ENCODE data around the gene ESR2.

Gene ESR2

GRCh38 chr14:64292197-64292596, 2.0 kb downstream of the ESR2 start:
- Histone ChIP-seq H3K27ac (no peak overlapping the region), H3K27me3 (ENCODE audit: insufficient read depth, low read depth) (no peaks in the 10 kb centered on the region), H2AFZ (ENCODE audit: low read depth) (no peak overlapping the region), H4K20me1 (ENCODE audit: insufficient read depth) (no peaks in the 10 kb centered on the region), H3K36me3 (ENCODE audit: insufficient read depth) (no peaks in the 10 kb centered on the region), H3K4me1 (ENCODE audit: low read depth, poor library complexity, severe bottlenecking) (peaks cover 17% of the 10 kb centered on the region), H3K4me3 (IDR thresholded peaks at IDR 0.05; ENCODE audit: insufficient read depth, low read depth, low read length) (no peak overlapping the region), H3K4me2 (no peak overlapping the region), H3K79me2 (ENCODE audit: insufficient read depth, low read depth) (no peaks in the 10 kb centered on the region), H3K9ac (no peak overlapping the region)
- no peak for TF ChIP-seq CTCF (conservative IDR thresholded peaks at IDR 0.05; ENCODE audit: low read depth, low read length)

GRCh38 chr14:64289571-64289970, 4.6 kb downstream of the ESR2 start:
- TF ChIP-seq CTCF (conservative IDR thresholded peaks at IDR 0.05; ENCODE audit: low read depth, low read length), result no peak
- H3K4me2 ChIP-seq, result no peak overlapping the region
- no peaks in the 10 kb centered on the region for H3K36me3 ChIP-seq (ENCODE audit: insufficient read depth)
- no peaks in the 10 kb centered on the region for H4K20me1 ChIP-seq (ENCODE audit: insufficient read depth)
- no peak overlapping the region for H2AFZ ChIP-seq (ENCODE audit: low read depth)
- H3K79me2 ChIP-seq (ENCODE audit: insufficient read depth, low read depth), result no peaks in the 10 kb centered on the region
- no peaks in the 10 kb centered on the region for H3K27me3 ChIP-seq (ENCODE audit: insufficient read depth, low read depth)
- H3K4me3 ChIP-seq (IDR thresholded peaks at IDR 0.05; ENCODE audit: insufficient read depth, low read depth, low read length), result no peak overlapping the region
- peaks cover 12% of the 10 kb centered on the region for H3K4me1 ChIP-seq (ENCODE audit: low read depth, poor library complexity, severe bottlenecking)
- no peak overlapping the region for H3K27ac ChIP-seq
- H3K9ac ChIP-seq, result no peak overlapping the region

GRCh38 chr14:64281805-64282204, 12.4 kb downstream of the ESR2 start:
- Histone ChIP-seq H3K4me2 (peak overlapping the region; percentile 25; the same call in 1 of the 2 replicates), H3K27ac (no peak overlapping the region), H3K4me1 (ENCODE audit: low read depth, poor library complexity, severe bottlenecking) (peaks cover 9% of the 10 kb centered on the region), H3K36me3 (ENCODE audit: insufficient read depth) (no peaks in the 10 kb centered on the region), H3K9ac (no peak overlapping the region), H3K4me3 (IDR thresholded peaks at IDR 0.05; ENCODE audit: insufficient read depth, low read depth, low read length) (no peak overlapping the region), H2AFZ (ENCODE audit: low read depth) (no peak overlapping the region), H3K79me2 (ENCODE audit: insufficient read depth, low read depth) (no peaks in the 10 kb centered on the region), H3K27me3 (ENCODE audit: insufficient read depth, low read depth) (no peaks in the 10 kb centered on the region), H4K20me1 (ENCODE audit: insufficient read depth) (no peaks in the 10 kb centered on the region)
- TF ChIP-seq CTCF (conservative IDR thresholded peaks at IDR 0.05; ENCODE audit: low read depth, low read length), result no peak

- no peak overlapping the region for H2AFZ ChIP-seq (ENCODE audit: low read depth)
Observed at GRCh38 chr14:64279704-64280668, 14.2 kb downstream of the ESR2 start.

More at GRCh38 chr14:64279704-64280668, 14.2 kb downstream of the ESR2 start:
- no peaks in the 10 kb centered on the region for H3K79me2 ChIP-seq (ENCODE audit: insufficient read depth, low read depth)
- no peak overlapping the region for H3K27ac ChIP-seq
- no peak overlapping the region for H3K9ac ChIP-seq
- H3K4me2 ChIP-seq, result no peak overlapping the region
- no peaks in the 10 kb centered on the region for H4K20me1 ChIP-seq (ENCODE audit: insufficient read depth)
- H3K27me3 ChIP-seq (ENCODE audit: insufficient read depth, low read depth), result no peaks in the 10 kb centered on the region
- no peaks in the 10 kb centered on the region for H3K36me3 ChIP-seq (ENCODE audit: insufficient read depth)
- H3K4me1 ChIP-seq (ENCODE audit: low read depth, poor library complexity, severe bottlenecking), result peaks cover 9% of the 10 kb centered on the region
- no peak for TF ChIP-seq CTCF (conservative IDR thresholded peaks at IDR 0.05; ENCODE audit: low read depth, low read length)
- no peak overlapping the region for H3K4me3 ChIP-seq (IDR thresholded peaks at IDR 0.05; ENCODE audit: insufficient read depth, low read depth, low read length)
